Measurements from ENCODE around the gene ARPC5L.
"Not testable (repeated sequence)": the region's sequence is repeated elsewhere in the genome, so short reads cannot be mapped to it uniquely, and the experiment has no call there.

ARPC5L gene

GRCh38 chr9:124906966-124907365 lies 45.0 kb downstream of the ARPC5L start:
- ChIA-PET CTCF (no interaction called here), POLR2A (ENCODE audit: low non-redundant PET) (no interaction called here)
- no peak for DNase-seq (ENCODE audit: low spot score)
- no peak overlapping the region for H3K27ac ChIP-seq
- TF ChIP-seq CTCF (conservative IDR thresholded peaks at IDR 0.05; ENCODE audit: low read depth): no peak

GRCh38 chr9:124908098-124908497 lies 46.2 kb downstream of the ARPC5L start:
- CTCF ChIA-PET: interaction anchor here (0.6 kb wide), 1 partner anchor 17 kb away, joined by 3 read pairs; no protein-coding TSS in a partner anchor
- DNase-seq (ENCODE audit: low spot score): no peak
- H3K27ac ChIP-seq: no peak overlapping the region
- POLR2A ChIA-PET (ENCODE audit: low non-redundant PET): no interaction called here
- no peak for TF ChIP-seq CTCF (conservative IDR thresholded peaks at IDR 0.05; ENCODE audit: low read depth)

- POLR2A ChIA-PET (ENCODE audit: low non-redundant PET): no interaction called here
- H3K27ac ChIP-seq: no peak overlapping the region
- TF ChIP-seq CTCF (conservative IDR thresholded peaks at IDR 0.05; ENCODE audit: low read depth): no peak
- CTCF ChIA-PET: interaction anchor here (0.8 kb wide), 1 partner anchor 11 kb away, joined by 4 read pairs; no protein-coding TSS in a partner anchor
- DNase-seq (ENCODE audit: low spot score): no peak
These were observed 49.8 kb downstream of the ARPC5L start for GRCh38 chr9:124911766-124912165.

GRCh38 chr9:124913378-124913777 lies 51.4 kb downstream of the ARPC5L start:
- ChIA-PET POLR2A (ENCODE audit: low non-redundant PET) (no interaction called here), CTCF (interaction anchor here (0.9 kb wide), 1 partner anchor 19 kb away, joined by 5 read pairs; no protein-coding TSS in a partner anchor)
- TF ChIP-seq CTCF (conservative IDR thresholded peaks at IDR 0.05; ENCODE audit: low read depth): no peak
- H3K27ac ChIP-seq: no peak overlapping the region
- DNase-seq (ENCODE audit: low spot score): no peak

- ChIA-PET POLR2A (ENCODE audit: low non-redundant PET) (no interaction called here), CTCF (interaction anchor here (0.6 kb wide), 1 partner anchor 51 kb away, joined by 3 read pairs; no protein-coding TSS in a partner anchor)
- DNase-seq (ENCODE audit: low spot score): no peak
- H3K27ac ChIP-seq: no peak overlapping the region
- no peak for TF ChIP-seq CTCF (conservative IDR thresholded peaks at IDR 0.05; ENCODE audit: low read depth)
These were observed 52.9 kb downstream of the ARPC5L start for GRCh38 chr9:124914753-124915405.

- H3K27ac ChIP-seq; DNase-seq (ENCODE audit: low spot score); CTCF ChIA-PET; POLR2A ChIA-PET (ENCODE audit: low non-redundant PET): not testable (repeated sequence)
These were observed 58.5 kb downstream of the ARPC5L start for GRCh38 chr9:124920394-124920793.

All from RWPE1 (cell line).